Panc1 (cell line): Measurements from ENCODE around the gene PRKAR2B.

Source experiments
- CTCF ChIP-seq: fragments of 450-650 bp; IDR thresholded peaks from 2 replicates; pipeline ENCODE4 v1.5.1; 2017; ENCODE audit warnings: mild to moderate bottlenecking
- POLR2AphosphoS5 ChIP-seq: IDR thresholded peaks from 2 replicates; pipeline ENCODE4 v1.6.1; 2012; ENCODE audit warnings: mild to moderate bottlenecking, low read depth, low read length, moderate library complexity
- REST ChIP-seq, 2 experiments: IDR thresholded peaks; 2 replicates each; pipeline ENCODE4 v1.6.1; 2011 to 2012; ENCODE audit warnings: low read depth in 2 of 2, control low read depth in 1 of 2, low read length in 1 of 2, mild to moderate bottlenecking in 1 of 2, moderate library complexity in 1 of 2; ENCODE audit not compliant: insufficient read depth in 1 of 2
- TCF7L2 ChIP-seq: IDR thresholded peaks from 2 replicates; pipeline ENCODE4 v1.6.1; 2011; ENCODE audit warnings: mild to moderate bottlenecking, low read depth, low read length, inconsistent platforms

GRCh38 chr7:107100824-107101223 lies 56.3 kb downstream of the PRKAR2B start:
- TF ChIP-seq CTCF (no peak), TCF7L2 (no peak), REST (IDR thresholded peaks at IDR 0.05; ENCODE audit: insufficient read depth in 1 of 2, low read depth in 2 of 2, low read length in 1 of 2) (no peak), POLR2AphosphoS5 (no peak)
